ENCODE results near the gene PRMT7. TPM values are rescaled to one million over a fixed set of nuclear protein-coding genes. Genes with fewer than 3 reads are reported as not detected.
A peak's percentile ranks its signal among the peaks of the same experiment; 100 is the strongest.

The PRMT7 gene
- 50.3 to 59.3 TPM (median 52.5 TPM) in 3 replicates for total RNA-seq (2021)
- percentile 67 among the genes with signal in this experiment for Bru-seq, nascent RNA
- long read RNA-seq, experiment 1, full-length matches to known transcripts: 7 of 205 reads
- long read RNA-seq, experiment 1, partial matches to known transcripts: 13 of 205 reads
- long read RNA-seq, experiment 1, other reads (novel, unspliced or antisense): 185 of 205 reads
- long read RNA-seq, experiment 2, partial matches to known transcripts: 8 of 33 reads
- long read RNA-seq, experiment 2, other reads (novel, unspliced or antisense): 24 of 33 reads
- long read RNA-seq, experiment 3, partial matches to known transcripts: 4 of 41 reads
- long read RNA-seq, experiment 3, other reads (novel, unspliced or antisense): 36 of 41 reads

- H3K4me3 Mint-ChIP-seq: peak within 1 kb of the TSS; percentile 95
- no peaks in the 10 kb centered on the region for H3K27me3 Mint-ChIP-seq (ENCODE audit: low read depth)
- ChIA-PET CTCF (interaction anchor here (0.5 to 3.5 kb wide), 12 partner anchors 9 to 342 kb away, joined by 3 to 41 read pairs (median 4); partner anchors contain the start of genes NFATC3, SLC12A4 and SLC7A6), POLR2A (interaction anchor here (0.6 to 1.4 kb wide), 8 partner anchors 8 to 77 kb away, joined by 3 to 8 read pairs (median 4); partner anchors contain the start of genes ESRP2 and SLC7A6)
- DNase-seq (ENCODE audit: low spot score) (peak; percentile 90), ATAC-seq (peak; percentile 99)
- peak within 1 kb of the TSS; percentile 97 for H3K27ac Mint-ChIP-seq
- peaks cover 15% of the 10 kb centered on the region for H3K36me3 Mint-ChIP-seq
- H3K4me1 Mint-ChIP-seq: peaks cover 18% of the 10 kb centered on the region
- no peaks in the 10 kb centered on the region for H3K9me3 Mint-ChIP-seq
- TF ChIP-seq HMGA2 (CRISPR knock-in tag; IDR thresholded peaks at IDR 0.05) (no peak), ATF2 (CRISPR knock-in tag; IDR thresholded peaks at IDR 0.05; ENCODE audit: borderline replicate concordance, low read depth) (peak; percentile 83; the same call in 1 of the 2 replicates), MLX (CRISPR knock-in tag; IDR thresholded peaks at IDR 0.05) (0 out of 2 replicates have a peak, but pooled peaks have one; percentile 15), CREM (CRISPR knock-in tag; IDR thresholded peaks at IDR 0.05) (no peak), ATF6 (CRISPR knock-in tag; IDR thresholded peaks at IDR 0.05) (no peak), GTF2I (CRISPR knock-in tag; conservative IDR thresholded peaks at IDR 0.05) (no peak), ZNF281 (CRISPR knock-in tag; IDR thresholded peaks at IDR 0.05) (0 out of 2 replicates have a peak, but pooled peaks have one; percentile 44), ARID4B (CRISPR knock-in tag; IDR thresholded peaks at IDR 0.05; ENCODE audit: borderline replicate concordance) (peak; percentile 97), ZNF121 (CRISPR knock-in tag; IDR thresholded peaks at IDR 0.05) (no peak), CDX4 (CRISPR knock-in tag; IDR thresholded peaks at IDR 0.05; ENCODE audit: borderline replicate concordance) (no peak), ZMAT4 (CRISPR knock-in tag; IDR thresholded peaks at IDR 0.05) (no peak), CTCF (IDR thresholded peaks at IDR 0.05) (no peak), ZNF396 (CRISPR knock-in tag; IDR thresholded peaks at IDR 0.05; ENCODE audit: borderline replicate concordance) (no peak), NFE2L1 (CRISPR knock-in tag; IDR thresholded peaks at IDR 0.05) (peak; percentile 92), RELA (CRISPR knock-in tag; IDR thresholded peaks at IDR 0.05; ENCODE audit: borderline replicate concordance) (no peak; the same call in 1 of the 2 replicates), KAT7 (CRISPR knock-in tag; IDR thresholded peaks at IDR 0.05; ENCODE audit: borderline replicate concordance) (peak; percentile 63; the same call in 1 of the 2 replicates), E2F4 (CRISPR knock-in tag; IDR thresholded peaks at IDR 0.05; ENCODE audit: borderline replicate concordance, low read depth) (peak; percentile 64; the same call in 1 of the 2 replicates)
These were observed at the start of gene PRMT7, which contains the start of gene SLC7A6OS for GRCh38 chr16:68310774-68311511. Gene PRMT7 (plus strand): TSS chr16:68311019. CDS start chr16:68315980, 4,961 bp downstream. Gene SLC7A6OS (minus strand): TSS chr16:68310946. CDS start chr16:68310926, 20 bp downstream.
